Mesenchymal stem cell (in vitro differentiated cells and primary cell): ENCODE measurements around the gene ZGRF1.

Experiments used
- DNase-seq: peaks from one replicate; pipeline ENCODE4 v3.0.0-alpha.2; 2013
- H2AFZ ChIP-seq: one replicate; pipeline ENCODE4 v1.6.1; 2013; ENCODE audit warnings: low read depth, mild to moderate bottlenecking, control low read depth, inconsistent platforms, low read length, moderate library complexity
- H2AK5ac ChIP-seq: 2 replicates; pipeline ENCODE4 v1.6.1; 2013; ENCODE audit warnings: low read length, moderate library complexity, mild to moderate bottlenecking, inconsistent platforms; ENCODE audit not compliant: severe bottlenecking
- H2BK120ac ChIP-seq: one replicate; pipeline ENCODE4 v1.6.1; 2013; ENCODE audit warnings: low read depth, mild to moderate bottlenecking, inconsistent platforms, low read length, moderate library complexity
- H2BK12ac ChIP-seq, 2 experiments: one replicate each; pipeline ENCODE4 v1.6.1; 2013; ENCODE audit warnings: inconsistent platforms in 2 of 2, low read length in 2 of 2, mild to moderate bottlenecking in 2 of 2, moderate library complexity in 2 of 2, control low read depth in 1 of 2
- H2BK15ac ChIP-seq: one replicate; pipeline ENCODE4 v1.6.1; 2013; ENCODE audit warnings: mild to moderate bottlenecking, low read depth, inconsistent platforms; ENCODE audit not compliant: poor library complexity, severe bottlenecking
- H2BK5ac ChIP-seq: 2 replicates; pipeline ENCODE4 v1.6.1; 2013; ENCODE audit warnings: low read depth, mild to moderate bottlenecking, low read length, control low read depth, inconsistent platforms; ENCODE audit not compliant: poor library complexity, severe bottlenecking
- H3K14ac ChIP-seq, 2 experiments: one replicate each; pipeline ENCODE4 v1.6.1; 2013; ENCODE audit warnings: inconsistent platforms in 2 of 2, low read length in 2 of 2, control low read depth in 1 of 2, mild to moderate bottlenecking in 1 of 2, moderate library complexity in 1 of 2
- H3K18ac ChIP-seq, 2 experiments: one replicate each; pipeline ENCODE4 v1.6.1; 2013; ENCODE audit warnings: inconsistent platforms in 2 of 2, low read length in 2 of 2, control low read depth in 1 of 2, low read depth in 1 of 2, mild to moderate bottlenecking in 1 of 2
- H3K23ac ChIP-seq, 2 experiments: one replicate each; pipeline ENCODE4 v1.6.1; 2013; ENCODE audit warnings: inconsistent platforms in 2 of 2, low read length in 2 of 2, mild to moderate bottlenecking in 2 of 2, moderate library complexity in 2 of 2, control low read depth in 1 of 2
- H3K27ac ChIP-seq: 2 replicates; pipeline ENCODE4 v1.5.1; 2013; ENCODE audit warnings: mild to moderate bottlenecking, moderate library complexity, low read length, control low read depth, inconsistent platforms; ENCODE audit not compliant: poor library complexity, severe bottlenecking
- H3K27me3 ChIP-seq, 2 experiments: 2 replicates each; pipeline versions ENCODE4 v1.6.1 to v1.7.0; 2013; ENCODE audit warnings: low read length in 2 of 2, mild to moderate bottlenecking in 2 of 2, moderate library complexity in 2 of 2, control low read depth in 1 of 2, inconsistent platforms in 1 of 2; ENCODE audit not compliant: control insufficient read depth in 1 of 2, insufficient read depth in 1 of 2
- H3K36me3 ChIP-seq, 2 experiments: 2 replicates each; pipeline versions ENCODE4 v1.6.1 to v1.7.0; 2013; ENCODE audit warnings: low read length in 2 of 2, control low read depth in 1 of 2, inconsistent platforms in 1 of 2, low read depth in 1 of 2, mild to moderate bottlenecking in 1 of 2; ENCODE audit not compliant: insufficient read depth in 2 of 2, control insufficient read depth in 1 of 2
- H3K4ac ChIP-seq, 2 experiments: one replicate each; pipeline ENCODE4 v1.6.1; 2013; ENCODE audit warnings: inconsistent platforms in 2 of 2, low read length in 2 of 2, mild to moderate bottlenecking in 2 of 2, moderate library complexity in 2 of 2, control low read depth in 1 of 2, low read depth in 1 of 2
- H3K4me1 ChIP-seq: 2 replicates; pipeline ENCODE4 v1.6.1; 2013; ENCODE audit warnings: low read depth, low read length, control low read depth; ENCODE audit not compliant: control insufficient read depth, insufficient read depth
- H3K4me2 ChIP-seq: 2 replicates; pipeline ENCODE4 v1.6.1; 2013; ENCODE audit warnings: low read length, mild to moderate bottlenecking, inconsistent platforms; ENCODE audit not compliant: poor library complexity, severe bottlenecking
- H3K4me3 ChIP-seq, 2 experiments: 2 replicates each; pipeline versions ENCODE4 v1.5.1 to v1.7.0; 2013; ENCODE audit warnings: low read length in 2 of 2, mild to moderate bottlenecking in 2 of 2, control low read depth in 1 of 2, low read depth in 1 of 2; ENCODE audit not compliant: insufficient read depth in 1 of 2
- H3K79me1 ChIP-seq: replicated peaks from 2 replicates; pipeline ENCODE4 v1.6.1; 2013; ENCODE audit warnings: mild to moderate bottlenecking, control low read depth, low read length, inconsistent platforms; ENCODE audit not compliant: poor library complexity, severe bottlenecking
- H3K9ac ChIP-seq: 2 replicates; pipeline ENCODE4 v1.7.0; 2013; ENCODE audit warnings: mild to moderate bottlenecking, low read length, moderate library complexity
- H3K9me3 ChIP-seq: 2 replicates; pipeline ENCODE4 v1.7.0; 2013; ENCODE audit warnings: mild to moderate bottlenecking, low read length; ENCODE audit not compliant: control insufficient read depth
- H4K8ac ChIP-seq: one replicate; pipeline ENCODE4 v1.6.1; 2013; ENCODE audit warnings: inconsistent platforms, mild to moderate bottlenecking, low read length, moderate library complexity
- H4K91ac ChIP-seq: one replicate; pipeline ENCODE4 v1.6.1; 2013; ENCODE audit warnings: mild to moderate bottlenecking, low read length, inconsistent platforms
- WGBS: methylation state at CpG from one replicate; pipeline ENCODE4 v1.1.7; 2013; ENCODE audit warnings: mixed read lengths; 5-methylcytosine and 5-hydroxymethylcytosine counted together

ZGRF1 gene

DNA sequence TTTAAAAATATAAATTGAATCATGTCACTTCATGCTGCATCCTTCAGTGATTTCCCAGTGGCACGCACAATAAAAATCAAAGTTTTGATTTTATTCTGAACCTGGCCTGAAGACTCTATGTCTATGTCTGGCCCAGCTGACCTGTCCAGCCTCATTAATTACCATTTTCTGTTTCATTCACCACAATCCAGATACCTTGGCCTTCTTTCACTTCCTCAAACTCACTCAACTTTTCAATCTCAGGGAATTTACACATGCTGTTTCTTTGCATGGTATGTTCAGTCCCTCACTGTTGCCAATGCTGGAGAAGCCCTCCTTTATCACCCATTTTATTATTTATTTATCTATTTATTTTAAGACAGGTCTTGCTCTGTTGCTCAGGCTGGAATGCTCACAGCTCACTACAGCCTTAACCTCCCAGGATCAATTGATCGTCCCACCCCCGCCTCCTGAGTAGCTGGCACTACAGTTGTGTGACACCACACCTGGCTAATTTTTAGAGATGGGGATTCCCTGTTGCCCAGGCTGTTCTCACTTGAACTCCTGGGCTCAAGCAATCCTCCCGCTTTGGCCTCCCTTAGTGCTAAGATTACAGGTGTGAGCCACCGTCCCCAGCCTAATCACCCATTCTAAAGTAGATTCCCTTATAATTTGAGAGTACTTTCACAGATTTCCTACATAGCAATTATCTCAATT lies 43.1 kb downstream of the ZGRF1 start:
- H3K9me3 ChIP-seq: peaks cover 3% of the 10 kb centered on the region
- H3K14ac ChIP-seq: no peak overlapping the region
- no peaks in the 10 kb centered on the region for H3K4me1 ChIP-seq
- H3K27me3 ChIP-seq: no peaks in the 10 kb centered on the region
- 100% methylated on average over 4 of the region's 5 CpGs for WGBS
- no peak overlapping the region for H4K8ac ChIP-seq
- H3K9ac ChIP-seq: no peak overlapping the region
- H3K27ac ChIP-seq: no peak overlapping the region
- H3K23ac ChIP-seq: no peak overlapping the region
- no peak overlapping the region for H3K4me2 ChIP-seq
- no peaks in the 10 kb centered on the region for H3K79me1 ChIP-seq
- no peak overlapping the region for H2BK12ac ChIP-seq
- H3K36me3 ChIP-seq: no peaks in the 10 kb centered on the region
- no peak overlapping the region for H3K4ac ChIP-seq
- H3K4me3 ChIP-seq: no peak overlapping the region
- no peak overlapping the region for H2AK5ac ChIP-seq
- no peak overlapping the region for H2BK120ac ChIP-seq
- H3K18ac ChIP-seq: no peak overlapping the region
- no peak overlapping the region for H2AFZ ChIP-seq
- H4K91ac ChIP-seq: no peak overlapping the region
- no peak overlapping the region for H2BK5ac ChIP-seq
- no peak for DNase-seq
- H2BK15ac ChIP-seq: no peak overlapping the region

DNA sequence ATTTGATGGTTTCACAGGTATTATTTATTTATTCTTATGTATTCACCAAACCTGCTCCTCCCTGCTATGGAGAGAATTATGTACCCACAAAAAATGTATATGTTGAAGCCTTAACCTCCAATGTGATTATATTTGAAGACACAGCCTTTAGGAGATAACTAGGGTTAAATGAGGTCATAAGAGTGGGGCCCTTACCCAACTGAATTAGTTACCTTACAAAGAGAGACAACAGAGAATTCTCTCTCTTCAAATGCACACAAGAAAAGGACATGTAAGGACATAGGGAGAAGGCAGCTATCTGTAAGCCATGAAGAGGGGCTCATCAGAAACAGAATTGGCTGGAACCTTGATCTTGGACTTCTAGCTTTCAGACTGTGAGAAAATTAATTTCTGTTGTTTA lies 44.0 kb downstream of the ZGRF1 start:
- no peak overlapping the region for H2BK5ac ChIP-seq
- no peak overlapping the region for H4K8ac ChIP-seq
- H3K18ac ChIP-seq: no peak overlapping the region
- no peak overlapping the region for H4K91ac ChIP-seq
- H3K4me3 ChIP-seq: no peak overlapping the region
- no peak overlapping the region for H2BK120ac ChIP-seq
- DNase-seq: no peak
- H2AK5ac ChIP-seq: no peak overlapping the region
- no peak overlapping the region for H3K4me2 ChIP-seq
- H3K23ac ChIP-seq: no peak overlapping the region
- H2AFZ ChIP-seq: no peak overlapping the region
- H3K27ac ChIP-seq: no peak overlapping the region
- peaks cover 3% of the 10 kb centered on the region for H3K9me3 ChIP-seq
- H3K27me3 ChIP-seq: no peaks in the 10 kb centered on the region
- no peaks in the 10 kb centered on the region for H3K4me1 ChIP-seq
- no peak overlapping the region for H2BK15ac ChIP-seq
- no peak overlapping the region for H3K9ac ChIP-seq
- no peak overlapping the region for H3K14ac ChIP-seq
- H3K4ac ChIP-seq: no peak overlapping the region
- no peak overlapping the region for H2BK12ac ChIP-seq
- no peaks in the 10 kb centered on the region for H3K79me1 ChIP-seq
- no peaks in the 10 kb centered on the region for H3K36me3 ChIP-seq

DNA sequence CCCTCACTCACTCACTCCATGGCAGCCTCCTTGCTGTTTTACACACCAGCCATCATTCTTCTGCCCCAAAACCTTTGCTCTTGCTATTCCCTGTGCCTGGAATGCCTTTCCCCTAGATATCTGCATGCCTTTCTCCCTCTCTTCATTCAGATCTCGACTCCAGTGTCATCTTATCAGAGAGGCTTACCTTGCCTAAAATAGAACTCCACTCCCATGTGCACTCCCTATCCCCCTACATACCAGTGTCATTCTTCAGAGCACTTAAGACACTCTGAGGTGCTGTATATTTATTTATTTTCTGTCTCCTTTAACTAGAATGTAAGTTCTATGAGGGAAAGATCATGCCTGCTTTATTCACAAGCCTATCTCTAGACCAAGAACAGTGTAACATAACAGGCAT lies 45.1 kb downstream of the ZGRF1 start:
- no peak overlapping the region for H4K8ac ChIP-seq
- no peak overlapping the region for H2BK5ac ChIP-seq
- peak overlapping the region in 1 of 2 experiments; percentile 55 for H3K14ac ChIP-seq
- H3K4me2 ChIP-seq: no peak overlapping the region
- H3K79me1 ChIP-seq: no peaks in the 10 kb centered on the region
- no peak overlapping the region for H3K27ac ChIP-seq
- H3K18ac ChIP-seq: no peak overlapping the region
- no peak overlapping the region for H3K23ac ChIP-seq
- H2BK120ac ChIP-seq: no peak overlapping the region
- no peak overlapping the region for H3K4me3 ChIP-seq
- H3K4me1 ChIP-seq: no peaks in the 10 kb centered on the region
- H2BK12ac ChIP-seq: no peak overlapping the region
- WGBS: 85% methylated on average over 1 of the region's 1 CpG
- H4K91ac ChIP-seq: no peak overlapping the region
- H3K9ac ChIP-seq: no peak overlapping the region
- no peaks in the 10 kb centered on the region for H3K27me3 ChIP-seq
- no peak overlapping the region for H3K4ac ChIP-seq
- H2AFZ ChIP-seq: no peak overlapping the region
- DNase-seq: no peak
- H3K9me3 ChIP-seq: peaks cover 3% of the 10 kb centered on the region
- H2BK15ac ChIP-seq: no peak overlapping the region
- H2AK5ac ChIP-seq: no peak overlapping the region
- no peaks in the 10 kb centered on the region for H3K36me3 ChIP-seq

DNA sequence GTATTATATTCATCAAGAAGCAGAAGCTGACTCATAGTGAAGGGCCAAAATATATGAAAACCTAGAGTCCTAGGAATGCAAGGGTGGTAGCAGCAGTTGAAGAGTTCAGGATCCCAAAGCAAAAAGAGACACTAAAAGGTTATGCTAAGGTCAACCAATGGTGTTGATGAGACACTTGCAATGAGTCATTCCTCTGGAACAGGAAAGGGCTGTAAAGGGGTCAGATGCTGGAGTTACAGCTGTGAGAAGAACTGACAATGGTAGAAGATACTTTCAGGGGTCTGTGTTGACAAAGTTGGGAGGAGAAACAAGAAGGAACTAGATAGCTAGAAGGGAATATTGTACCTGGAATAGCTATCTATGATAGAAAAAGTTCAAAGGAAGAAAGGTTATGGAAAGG lies 47.5 kb downstream of the ZGRF1 start:
- Histone ChIP-seq H3K4me2 (no peak overlapping the region), H3K9ac (no peak overlapping the region), H3K79me1 (no peaks in the 10 kb centered on the region)

More for the DNA sequence above, 47.5 kb downstream of the ZGRF1 start:
- no peak overlapping the region for H2BK5ac ChIP-seq
- H2BK12ac ChIP-seq: no peak overlapping the region
- peaks cover 3% of the 10 kb centered on the region for H3K9me3 ChIP-seq
- H2AFZ ChIP-seq: no peak overlapping the region
- no peak overlapping the region for H4K8ac ChIP-seq
- peak; percentile 43 for DNase-seq
- H3K4me1 ChIP-seq: no peaks in the 10 kb centered on the region
- no peak overlapping the region for H3K14ac ChIP-seq
- H3K4ac ChIP-seq: no peak overlapping the region
- H2BK120ac ChIP-seq: no peak overlapping the region
- no peak overlapping the region for H3K27ac ChIP-seq
- no peak overlapping the region for H2BK15ac ChIP-seq
- no peaks in the 10 kb centered on the region for H3K27me3 ChIP-seq
- no peak overlapping the region for H2AK5ac ChIP-seq
- no peak overlapping the region for H3K23ac ChIP-seq
- no peak overlapping the region for H3K4me3 ChIP-seq
- H3K36me3 ChIP-seq: no peaks in the 10 kb centered on the region
- H4K91ac ChIP-seq: no peak overlapping the region
- H3K18ac ChIP-seq: no peak overlapping the region
